ENCODE data around the gene MALRD1. TPM values are rescaled to one million over a fixed set of nuclear protein-coding genes. Genes with fewer than 3 reads are reported as not detected.

The MALRD1 gene
- total and polyA plus RNA-seq, 2 of the 8 experiments (the other 6 are each of a cell fraction or from before 2014, with no cell fraction given): 0.32 to 0.35 TPM

DNA sequence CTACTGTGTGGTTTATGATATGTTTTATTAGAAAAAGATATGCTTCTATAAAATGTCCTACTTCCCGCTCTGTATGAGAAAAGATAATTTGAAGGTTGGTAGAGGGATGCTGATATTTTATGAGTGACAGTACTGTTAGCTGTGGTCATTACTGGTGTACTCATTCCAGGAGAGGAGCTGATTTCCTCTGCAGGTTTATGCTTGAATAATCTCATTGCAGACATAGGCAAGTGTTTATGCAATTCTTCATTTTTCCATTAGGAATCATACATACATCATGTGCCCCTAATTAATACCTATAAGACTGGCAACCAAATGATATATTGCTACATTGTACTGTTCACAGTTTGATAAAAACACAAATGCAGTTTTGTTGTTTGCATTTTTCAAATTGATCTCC is 269.4 kb downstream of the MALRD1 start:
- DNase-seq (ENCODE audit: low read depth in 1 of 2, low spot score in 2 of 2) (no peak), FAIRE-seq (no peak)
- Histone ChIP-seq H3K4ac (replicated peaks; ENCODE audit: insufficient read length, low read depth, low read length) (no peak overlapping the region), H3K56ac (replicated peaks; ENCODE audit: insufficient read length, low read depth, low read length) (no peak overlapping the region), H4K5ac (ENCODE audit: insufficient read length, low read depth, low read length) (no peak overlapping the region), H3K4me3 (ENCODE audit: extremely low read depth in 1 of 4, insufficient read depth in 2 of 4, low read depth in 3 of 4, low read length in 4 of 4) (no peak overlapping the region), H2AK5ac (ENCODE audit: low read depth, low read length) (no peak overlapping the region), H2BK5ac (ENCODE audit: low read depth, low read length) (no peak overlapping the region), H3K18ac (ENCODE audit: extremely low read depth, low read length) (no peak overlapping the region), H3K9me3 (ENCODE audit: insufficient read depth in 2 of 2, low read depth in 1 of 2, low read length in 1 of 2) (no peaks in the 10 kb centered on the region), H3K9ac (replicated peaks in 1 of 4; ENCODE audit: extremely low read depth in 1 of 4, low read depth in 3 of 4, low read length in 3 of 4) (no peak overlapping the region), H3K79me2 (ENCODE audit: control insufficient read depth in 1 of 2, insufficient read depth in 2 of 2, low read length in 2 of 2) (no peaks in the 10 kb centered on the region), H3K23me2 (ENCODE audit: low read depth, low read length) (no peaks in the 10 kb centered on the region), H3K27me3 (replicated peaks in 1 of 4; ENCODE audit: control insufficient read depth in 3 of 4, extremely low read depth in 1 of 4, insufficient read depth in 3 of 4, low read length in 3 of 4) (no peaks in the 10 kb centered on the region), H3K27ac (ENCODE audit: low read depth, low read length) (no peak overlapping the region), H3K4me1 (replicated peaks in 1 of 4; ENCODE audit: control insufficient read depth in 3 of 4, insufficient read depth in 4 of 4, low read length in 3 of 4) (no peaks in the 10 kb centered on the region), H2BK20ac (ENCODE audit: low read length) (no peak overlapping the region), H2BK12ac (ENCODE audit: low read depth, low read length) (no peak overlapping the region), H3K14ac (ENCODE audit: insufficient read length) (no peak overlapping the region), H4K8ac (ENCODE audit: extremely low read depth, insufficient read depth, low read length) (no peak overlapping the region), H3K23ac (ENCODE audit: insufficient read length) (no peak overlapping the region), H2BK15ac (ENCODE audit: low read length) (no peak overlapping the region), H2AFZ (ENCODE audit: low read length) (no peak overlapping the region), H4K91ac (replicated peaks; ENCODE audit: insufficient read length, low read length) (no peak overlapping the region), H3K36me3 (ENCODE audit: control insufficient read depth in 2 of 4, insufficient read depth in 4 of 4, low read length in 3 of 4) (no peaks in the 10 kb centered on the region), H2BK120ac (replicated peaks; ENCODE audit: low read depth, low read length) (no peak overlapping the region), H3K4me2 (ENCODE audit: insufficient read depth in 1 of 2, low read depth in 2 of 2, low read length in 2 of 2) (no peak overlapping the region), H4K20me1 (replicated peaks in 1 of 2; ENCODE audit: control insufficient read depth in 1 of 2, insufficient read depth in 2 of 2, low read length in 2 of 2) (no peaks in the 10 kb centered on the region), H3K79me1 (ENCODE audit: low read depth, low read length) (no peaks in the 10 kb centered on the region)
- ChIA-PET CTCF (ENCODE audit: partially characterized antibody) (no interaction called here), POLR2A (ENCODE audit: partially characterized antibody) (no interaction called here)
- TF ChIP-seq GABPA (IDR thresholded peaks at IDR 0.05; ENCODE audit: borderline replicate concordance, insufficient read depth, low read length) (no peak), SP1 (IDR thresholded peaks at IDR 0.05; ENCODE audit: low read depth, low read length) (no peak), SAP30 (IDR thresholded peaks at IDR 0.05; ENCODE audit: insufficient read depth, insufficient replicate concordance, low read length) (no peak), CBX8 (IDR thresholded peaks at IDR 0.05; ENCODE audit: borderline replicate concordance, low read depth, low read length) (no peak), SUZ12 (IDR thresholded peaks at IDR 0.05; ENCODE audit: low read length) (no peak), ASH2L (IDR thresholded peaks at IDR 0.05; ENCODE audit: low read length) (no peak), POU5F1 (IDR thresholded peaks at IDR 0.05; ENCODE audit: low read depth, low read length) (no peak), BRCA1 (IDR thresholded peaks at IDR 0.05; ENCODE audit: low read depth, low read length) (no peak), SIN3A (conservative IDR thresholded peaks at IDR 0.05 in 1 of 2, IDR thresholded peaks at IDR 0.05 in 1 of 2; ENCODE audit: low read depth in 1 of 2, low read length in 2 of 2) (no peak), CHD1 (IDR thresholded peaks at IDR 0.05; ENCODE audit: low read depth, low read length) (no peak), USF2 (IDR thresholded peaks at IDR 0.05; ENCODE audit: low read length) (no peak)
- 96% methylated on average over 1 of the region's 1 CpG; no CpG with 5 or more reads in 1 of the 2 experiments for WGBS, 2 experiments (ENCODE audit: extremely low coverage in 1 of 2, insufficient coverage in 1 of 2, insufficient read length in 1 of 2, insufficient replicate concordance in 2 of 2, low coverage in 1 of 2, low lambda C conversion rate in 2 of 2, missing lambda C conversion rate in 1 of 2)
